Kidney (tissue), 14 donors: ENCODE data around the gene SPATA3. TPM values are rescaled to one million over a fixed set of nuclear protein-coding genes. Genes with fewer than 3 reads are reported as not detected.
"Not testable (repeated sequence)": the region's sequence is repeated elsewhere in the genome, so short reads cannot be mapped to it uniquely, and the experiment has no call there.

Source experiments
- DNase-seq, 5 donors: peaks; one replicate each; pipeline ENCODE4 v3.0.0-alpha.2; 2013 to 2020
- FAIRE-seq: peaks from 2 replicates; lab custom pipeline; 2012; peaks lifted over from hg19 to GRCh38; lab: Jason Lieb, UNC
- H3K27ac ChIP-seq, 2 donors: one replicate each; pipeline ENCODE4 v1.7.0; 2013; ENCODE audit warnings: low read depth in 2 of 2, low read length in 2 of 2, inconsistent platforms in 1 of 2
- H3K27me3 ChIP-seq: one replicate; pipeline ENCODE4 v1.7.1; 2013; ENCODE audit warnings: low read length, inconsistent platforms; ENCODE audit not compliant: control insufficient read depth, insufficient read depth
- H3K36me3 ChIP-seq, 3 donors: one replicate each; pipeline versions ENCODE4 v1.7.0 to v1.7.1; 2013; ENCODE audit warnings: low read length in 3 of 3, control low read depth in 1 of 3, inconsistent platforms in 1 of 3; ENCODE audit not compliant: insufficient read depth in 3 of 3, control insufficient read depth in 2 of 3
- H3K4me1 ChIP-seq, 3 donors: one replicate each; pipeline versions ENCODE4 v1.7.0 to v1.7.1; 2013; ENCODE audit warnings: low read length in 3 of 3, inconsistent platforms in 1 of 3, low read depth in 1 of 3; ENCODE audit not compliant: control insufficient read depth in 2 of 3, insufficient read depth in 2 of 3
- H3K4me3 ChIP-seq, 3 donors: one replicate each; pipeline versions ENCODE4 v1.7.0 to v1.8.1; 2013; ENCODE audit warnings: low read length in 3 of 3, control low read depth in 1 of 3, inconsistent platforms in 1 of 3
- H3K9ac ChIP-seq, 3 donors: one replicate each; pipeline versions ENCODE4 v1.7.0 to v1.7.1; 2013; ENCODE audit warnings: low read length in 3 of 3, control low read depth in 1 of 3, inconsistent platforms in 1 of 3
- H3K9me3 ChIP-seq, 3 donors: one replicate each; pipeline versions ENCODE4 v1.7.0 to v1.7.1; 2013; ENCODE audit warnings: low read length in 3 of 3, control low read depth in 1 of 3, inconsistent platforms in 1 of 3; ENCODE audit not compliant: control insufficient read depth in 2 of 3, insufficient read depth in 1 of 3
- CTCF ChIP-seq: IDR thresholded peaks from 3 replicates; pipeline ENCODE4 v1.5.1; 2012; ENCODE audit warnings: mild to moderate bottlenecking, moderate library complexity, borderline replicate concordance; ENCODE audit not compliant: insufficient read depth; ENCODE audit errors: extremely low read depth
- intact Hi-C: fragments of 100-400 bp; cut with DNase I; formaldehyde crosslinking; loops from one replicate; pipeline ENCODE4 v1.11.1; 2022
- polyA plus RNA-seq: library from polyadenylated mRNA; stranded (reverse); fragments of 350-450 nt; fragmentation: Illumina TruSeq; extraction: RNeasy Lipid Tissue Mini Kit (QIAGEN cat#74804); gene quantifications from one replicate; pipeline ENCODE4 v1.2.3, GENCODE V29; 2014; ENCODE audit warnings: low read depth, low replicate concordance; ENCODE audit not compliant: insufficient read depth
- total RNA-seq: library from RNA; stranded (reverse); fragmentation: NEBNext Ultra II Directional; extraction: Animal tissue kit (Norgen Biotek cat#: 25700); gene quantifications from one replicate; pipeline ENCODE4 v1.2.1, GENCODE V29; 2021
- donor health status: control.
- donor health status: control.
- donor health status: control.
- donor health status: control.
- donor health status: control.
- donor health status: DM: yes; HTN: yes; CAD: no.
- donor health status: Normal renal cell carcinoma (clear cell type).

SPATA3 gene
- total and polyA plus RNA-seq, 2 donors from 2014 or later, result not detected

- Histone ChIP-seq H3K9ac (no peak overlapping the region), H3K27me3 (no peaks in the 10 kb centered on the region), H3K4me3 (no peak overlapping the region), H3K36me3 (no peaks in the 10 kb centered on the region), H3K27ac (no peak overlapping the region), H3K4me1 (no peaks in the 10 kb centered on the region), H3K9me3 (no peaks in the 10 kb centered on the region)
- no peak for TF ChIP-seq CTCF
- intact Hi-C loops, result no loop called here
- DNase-seq (no peak), FAIRE-seq (no peak)
Measured at GRCh38 chr2:231018184-231018583, 22.3 kb downstream of the SPATA3 start.

GRCh38 chr2:231025059-231025458, 29.1 kb downstream of the SPATA3 start:
- H3K4me3 ChIP-seq, H3K36me3 ChIP-seq, DNase-seq, H3K9ac ChIP-seq, H3K9me3 ChIP-seq, H3K4me1 ChIP-seq, intact Hi-C loops, FAIRE-seq, H3K27me3 ChIP-seq, H3K27ac ChIP-seq: not testable (repeated sequence)

- no peaks in the 10 kb centered on the region for H3K9me3 ChIP-seq
- no peak overlapping the region for H3K9ac ChIP-seq
- no peak overlapping the region for H3K4me3 ChIP-seq
- H3K36me3 ChIP-seq, result no peaks in the 10 kb centered on the region
- no peak overlapping the region for H3K27ac ChIP-seq
- FAIRE-seq (no peak), DNase-seq (no peak)
- no peak for TF ChIP-seq CTCF
- no peaks in the 10 kb centered on the region for H3K27me3 ChIP-seq
- intact Hi-C loops, result no loop called here
- H3K4me1 ChIP-seq, result no peaks in the 10 kb centered on the region
Measured at GRCh38 chr2:231028889-231029288, 33.0 kb downstream of the SPATA3 start.

GRCh38 chr2:231029563-231029962, 33.6 kb downstream of the SPATA3 start:
- DNase-seq (no peak), FAIRE-seq (no peak)
- Histone ChIP-seq H3K4me3 (no peak overlapping the region), H3K9ac (no peak overlapping the region), H3K4me1 (no peaks in the 10 kb centered on the region), H3K27me3 (no peaks in the 10 kb centered on the region), H3K27ac (no peak overlapping the region), H3K36me3 (no peaks in the 10 kb centered on the region), H3K9me3 (no peaks in the 10 kb centered on the region)
- intact Hi-C loops, result no loop called here
- TF ChIP-seq CTCF, result no peak
